Measurements from ENCODE around the gene PDGFC. TPM values are rescaled to one million over a fixed set of nuclear protein-coding genes. Genes with fewer than 3 reads are reported as not detected.

Gene PDGFC
- 10 to 100 TPM in 3 of 6 experiments, 1 to 10 TPM in 3; 6.6 to 19.0 (median 10.3) TPM for total RNA-seq
- long read RNA-seq, full-length matches to known transcripts = 1 of 4 reads
- long read RNA-seq, partial matches to known transcripts = 1 of 4 reads
- long read RNA-seq, other reads (novel, unspliced or antisense) = 2 of 4 reads

DNA sequence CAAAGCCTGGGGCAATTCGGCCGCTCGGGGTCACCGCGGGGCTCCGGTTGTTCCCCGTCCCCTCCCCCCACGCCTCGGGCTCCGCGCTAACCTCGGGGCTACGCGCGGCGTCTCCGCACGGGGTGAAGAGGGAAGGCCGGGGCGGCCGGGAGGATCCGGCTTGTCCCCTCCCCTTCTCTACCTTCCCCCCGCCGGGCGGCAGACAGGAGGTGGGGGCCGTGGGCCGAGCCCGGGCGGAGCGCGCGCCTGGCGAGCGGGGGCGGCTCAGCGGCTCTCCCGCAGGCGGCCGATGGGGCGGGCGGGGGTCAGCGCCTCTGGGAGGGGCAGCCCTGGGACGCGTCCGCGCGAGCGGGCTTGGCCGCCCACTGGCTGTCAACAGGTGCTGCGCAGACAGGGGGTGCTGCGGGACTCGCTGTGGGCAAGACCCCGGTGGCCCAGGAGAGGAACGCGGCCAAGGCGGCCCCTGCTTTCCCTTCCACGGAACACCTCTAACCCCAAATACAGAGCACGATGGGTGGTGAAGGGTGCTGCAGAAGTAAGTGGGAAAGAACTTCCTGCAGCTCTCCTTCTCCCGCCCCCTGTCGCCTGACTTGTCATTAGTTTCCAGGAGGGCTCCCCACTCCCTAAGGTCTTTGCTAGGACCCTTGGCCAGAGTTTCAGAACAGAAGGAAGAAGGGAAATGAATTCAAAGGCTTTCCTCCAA is at the start of gene PDGFC:
Gene PDGFC (minus strand): TSS at position 124 of the 703 bp plus-strand sequence. CDS start 896 bp downstream, outside the sequence.
- WGBS (ENCODE audit: insufficient coverage, low coverage, low lambda C conversion rate, missing lambda C conversion rate) = 0% methylated on average over 2 of the region's 60 CpGs

DNA sequence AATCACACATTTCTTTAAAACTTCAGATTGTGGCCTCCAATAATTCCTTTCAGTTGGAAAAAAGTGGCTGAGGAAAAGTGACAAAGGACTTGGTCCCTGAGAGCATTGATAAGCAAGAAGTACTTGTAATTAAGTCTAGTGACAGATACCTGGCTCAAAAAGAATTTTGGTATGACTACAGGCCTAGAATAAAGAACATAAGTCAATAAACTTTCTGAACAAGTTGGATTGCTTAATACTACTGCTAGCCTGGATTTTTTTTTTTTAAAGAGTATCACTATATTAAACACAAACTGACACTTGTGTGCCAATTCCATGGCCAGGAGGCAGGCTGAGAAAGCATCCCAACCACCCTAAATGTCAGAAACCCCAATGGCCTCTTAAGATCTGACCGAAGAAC is 49.3 kb upstream of the PDGFC start:
- TF ChIP-seq, protein P1, sequence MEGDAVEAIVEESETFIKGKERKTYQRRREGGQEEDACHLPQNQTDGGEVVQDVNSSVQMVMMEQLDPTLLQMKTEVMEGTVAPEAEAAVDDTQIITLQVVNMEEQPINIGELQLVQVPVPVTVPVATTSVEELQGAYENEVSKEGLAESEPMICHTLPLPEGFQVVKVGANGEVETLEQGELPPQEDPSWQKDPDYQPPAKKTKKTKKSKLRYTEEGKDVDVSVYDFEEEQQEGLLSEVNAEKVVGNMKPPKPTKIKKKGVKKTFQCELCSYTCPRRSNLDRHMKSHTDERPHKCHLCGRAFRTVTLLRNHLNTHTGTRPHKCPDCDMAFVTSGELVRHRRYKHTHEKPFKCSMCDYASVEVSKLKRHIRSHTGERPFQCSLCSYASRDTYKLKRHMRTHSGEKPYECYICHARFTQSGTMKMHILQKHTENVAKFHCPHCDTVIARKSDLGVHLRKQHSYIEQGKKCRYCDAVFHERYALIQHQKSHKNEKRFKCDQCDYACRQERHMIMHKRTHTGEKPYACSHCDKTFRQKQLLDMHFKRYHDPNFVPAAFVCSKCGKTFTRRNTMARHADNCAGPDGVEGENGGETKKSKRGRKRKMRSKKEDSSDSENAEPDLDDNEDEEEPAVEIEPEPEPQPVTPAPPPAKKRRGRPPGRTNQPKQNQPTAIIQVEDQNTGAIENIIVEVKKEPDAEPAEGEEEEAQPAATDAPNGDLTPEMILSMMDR (IDR thresholded peaks at IDR 0.05) = no peak
- no peak for TF ChIP-seq POLR2A (IDR thresholded peaks at IDR 0.05)
- Histone ChIP-seq H3K27me3 (no peaks in the 10 kb centered on the region), H3K4me1 (peaks cover 0 to 11% (median 0%) of the 10 kb centered on the region in 4 donors), H3K9me3 (no peaks in the 10 kb centered on the region), H3K27ac (no peak overlapping the region), H3K4me3 (no peak overlapping the region), H3K36me3 (no peaks in the 10 kb centered on the region)
- DNase-seq = no peak
- intact Hi-C loops (cut with DNase I) = no loop called here
- WGBS (ENCODE audit: insufficient coverage, low coverage, low lambda C conversion rate, missing lambda C conversion rate) = 80% methylated on average over 1 of the region's 1 CpG
- ATAC-seq = peak; percentile 66 to 93 (median 80)

More for the DNA sequence above, at the start of gene PDGFC:
- peak; percentile 76 to 91 (median 82) for ATAC-seq
- no peaks in the 10 kb centered on the region for H3K9me3 ChIP-seq
- intact Hi-C loops (cut with DNase I) = no loop called here
- H3K4me3 ChIP-seq = peak within 1 kb of the TSS; percentile 62 to 67 (median 63)
- H3K27ac ChIP-seq = peak within 1 kb of the TSS; percentile 74 to 94 (median 89)
- no peaks in the 10 kb centered on the region for H3K27me3 ChIP-seq
- no peaks in the 10 kb centered on the region for H3K36me3 ChIP-seq
- H3K4me1 ChIP-seq = peaks cover 0 to 30% (median 10%) of the 10 kb centered on the region in 4 donors
- TF ChIP-seq, protein P1 (IDR thresholded peaks at IDR 0.05) = peak; percentile 43 to 56 (median 53)
- peak; percentile 67 for TF ChIP-seq POLR2A (IDR thresholded peaks at IDR 0.05)
- peak; percentile 87 to 92 (median 88) for DNase-seq

DNA sequence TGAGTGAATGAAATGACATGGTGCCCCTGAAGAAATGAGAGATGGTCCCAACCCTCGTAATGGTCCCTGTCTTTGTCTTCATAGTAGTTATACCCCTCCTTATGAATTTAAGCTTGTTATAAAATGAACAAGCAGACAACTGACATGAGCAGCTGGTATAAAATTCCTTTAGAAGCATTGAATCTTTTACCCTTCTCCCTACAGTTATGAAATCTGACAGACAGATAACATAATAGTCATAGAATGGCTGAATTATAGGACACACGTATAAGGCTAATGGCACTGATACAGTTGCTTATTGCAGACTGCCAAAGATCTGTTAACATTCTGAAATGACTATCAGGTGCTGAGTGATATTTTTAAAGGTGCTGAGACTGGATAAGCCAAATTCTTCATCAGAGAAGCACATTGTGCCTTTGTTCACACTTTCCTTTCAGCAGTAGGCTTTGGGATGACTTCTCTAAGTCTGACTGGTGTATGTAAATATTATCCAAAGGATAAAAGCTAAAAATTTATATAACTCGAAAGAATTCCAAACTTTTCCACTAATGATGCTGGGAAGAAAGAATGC is 47.4 kb upstream of the PDGFC start:
- no peak for ATAC-seq
- Histone ChIP-seq H3K36me3 (no peaks in the 10 kb centered on the region), H3K4me3 (no peak overlapping the region), H3K27me3 (no peaks in the 10 kb centered on the region), H3K9me3 (no peaks in the 10 kb centered on the region), H3K27ac (no peak overlapping the region), H3K4me1 (peaks cover 0 to 11% (median 0%) of the 10 kb centered on the region in 4 donors)
- no peak for DNase-seq
- TF ChIP-seq, protein P1 (IDR thresholded peaks at IDR 0.05) = no peak
- no peak for TF ChIP-seq POLR2A (IDR thresholded peaks at IDR 0.05)
- intact Hi-C loops (cut with DNase I) = no loop called here
- WGBS (ENCODE audit: insufficient coverage, low coverage, low lambda C conversion rate, missing lambda C conversion rate) = 57% methylated on average over 3 of the region's 3 CpGs

DNA sequence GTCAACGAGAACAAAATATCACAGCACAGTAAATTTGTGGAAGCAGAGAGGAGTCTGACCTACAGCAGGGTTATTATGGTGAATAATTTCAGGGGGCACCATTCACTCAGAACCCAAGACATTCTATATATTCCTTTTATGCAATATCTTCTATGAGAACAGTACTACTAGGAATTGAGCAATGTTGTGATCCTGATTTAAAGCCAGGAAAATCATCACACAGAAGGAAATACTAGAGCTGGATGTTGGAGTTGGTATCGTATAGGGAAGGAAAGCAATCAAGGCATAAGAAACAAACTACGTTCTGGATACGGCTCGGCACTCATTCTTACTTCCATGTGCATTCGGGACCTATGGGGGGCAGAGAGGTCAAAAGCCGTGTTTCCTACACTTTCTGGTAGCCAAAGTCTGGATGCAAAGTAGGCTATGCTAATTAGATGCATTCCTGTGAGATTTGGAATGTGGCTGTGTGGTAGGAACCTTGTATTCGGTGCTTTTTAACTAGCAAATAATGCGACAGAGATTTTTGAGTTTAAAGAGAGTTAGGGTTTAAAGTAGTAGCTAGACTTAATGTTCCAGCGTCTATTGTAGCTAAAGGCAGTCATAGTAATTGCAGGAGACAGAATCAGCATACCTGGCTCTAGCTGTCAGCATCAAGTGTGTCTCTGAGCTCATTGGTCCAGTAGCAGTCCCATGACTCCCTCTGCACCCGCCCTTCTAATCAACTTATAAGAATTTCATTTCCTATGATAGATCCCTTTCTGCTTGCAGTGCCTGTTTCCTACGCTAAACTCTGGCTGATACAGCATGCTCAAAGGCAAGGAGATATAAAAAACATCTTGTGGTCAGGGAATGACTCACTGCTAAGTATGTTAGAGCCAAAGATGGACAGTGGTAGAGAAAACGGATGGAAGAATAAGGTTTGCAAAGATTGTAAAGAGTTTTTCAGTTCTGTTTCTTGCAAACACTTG is 43.3 kb upstream of the PDGFC start:
- TF ChIP-seq POLR2A (IDR thresholded peaks at IDR 0.05) = no peak
- TF ChIP-seq, protein P1 (IDR thresholded peaks at IDR 0.05) = no peak
- H3K27ac ChIP-seq = no peak overlapping the region
- H3K9me3 ChIP-seq = no peaks in the 10 kb centered on the region
- H3K27me3 ChIP-seq = no peaks in the 10 kb centered on the region
- no peaks in the 10 kb centered on the region for H3K4me1 ChIP-seq
- no peak for ATAC-seq
- intact Hi-C loops (cut with DNase I) = no loop called here
- WGBS (ENCODE audit: insufficient coverage, low coverage, low lambda C conversion rate, missing lambda C conversion rate) = 62% methylated on average over 12 of the region's 13 CpGs
- no peak overlapping the region for H3K4me3 ChIP-seq
- H3K36me3 ChIP-seq = no peaks in the 10 kb centered on the region
- DNase-seq = no peak
